Right hindlimb (tissue), 1 donor: ENCODE results near the gene SOX8.

Source experiments
- DNase-seq: peaks from one replicate; pipeline ENCODE4 v3.0.0-alpha.2; 2018

Gene SOX8

GRCh38 chr16:988471-989353 is 7.1 kb downstream of the SOX8 start:
- DNase-seq, result peak; percentile 59

DNA sequence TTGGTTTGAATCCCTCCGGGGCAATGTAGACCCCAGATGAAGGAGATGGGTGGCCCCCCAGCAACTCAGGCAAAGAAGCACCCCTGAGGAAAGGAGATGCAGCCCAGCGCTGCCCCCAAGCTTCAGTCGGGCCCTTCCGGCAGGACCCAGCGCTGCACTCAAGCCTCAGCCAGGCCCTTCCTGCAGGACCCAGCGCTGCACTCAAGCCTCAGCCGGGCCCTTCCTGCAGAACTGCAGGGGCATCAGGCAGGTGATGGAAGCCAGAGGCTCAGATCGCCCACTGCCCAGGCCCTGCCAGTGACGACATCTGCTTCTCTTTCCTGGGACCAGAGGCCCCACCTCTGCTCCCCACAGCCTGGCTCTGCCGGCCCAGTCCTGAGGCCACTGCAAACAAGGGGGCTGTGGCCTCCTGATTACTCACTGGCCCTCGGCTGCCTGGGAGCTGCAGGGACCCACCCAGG is 7.8 kb downstream of the SOX8 start:
- DNase-seq, result no peak

GRCh38 chr16:990516-991291 is 9.1 kb downstream of the SOX8 start:
- DNase-seq, result no peak

DNA sequence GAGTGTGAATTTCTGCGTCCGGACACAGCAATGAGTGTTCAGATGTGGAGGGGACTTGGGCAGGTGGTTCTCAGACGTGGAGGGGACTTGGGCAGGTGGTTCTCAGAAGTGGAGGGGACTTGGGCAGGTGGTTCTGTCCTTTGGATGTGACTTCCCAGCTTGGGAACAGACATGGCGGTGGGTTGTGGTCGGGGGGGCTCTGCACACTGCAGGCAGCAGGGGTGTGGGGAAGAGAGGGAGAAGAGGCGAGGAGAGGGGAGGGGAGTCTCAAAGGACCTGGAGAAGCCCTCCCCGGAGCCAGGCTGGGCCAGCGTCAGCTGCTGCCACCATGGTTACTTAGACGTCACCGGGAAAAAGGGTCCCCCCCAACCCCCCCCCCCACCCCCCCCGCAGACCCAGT is 9.8 kb downstream of the SOX8 start:
- no peak for DNase-seq

- DNase-seq, result no peak
Observed at GRCh38 chr16:991773-992172, 10.2 kb downstream of the SOX8 start.

GRCh38 chr16:993731-994130 is 12.2 kb downstream of the SOX8 start:
- DNase-seq, result no peak

- DNase-seq, result no peak
Observed at GRCh38 chr16:995087-995486, 13.5 kb downstream of the SOX8 start.

DNA sequence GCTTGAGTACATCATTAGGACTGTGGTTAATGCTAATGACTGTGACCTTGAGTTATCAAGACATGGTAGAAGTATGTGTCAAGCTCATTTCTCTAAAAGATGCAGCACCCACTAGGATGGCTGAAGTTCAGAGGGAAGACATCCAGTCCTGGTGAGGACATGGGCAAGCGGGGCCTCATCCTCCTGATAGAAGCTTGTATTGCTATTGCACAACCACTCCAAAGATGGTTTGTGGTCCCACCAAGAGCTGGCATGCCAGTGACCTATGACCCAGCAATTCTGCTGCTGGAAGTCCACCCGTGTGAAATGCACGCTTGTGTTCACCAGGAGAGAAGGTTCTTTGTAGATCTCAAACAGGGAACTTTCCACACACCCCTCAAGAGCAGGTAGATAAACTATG is 14.2 kb downstream of the SOX8 start:
- no peak for DNase-seq

DNA sequence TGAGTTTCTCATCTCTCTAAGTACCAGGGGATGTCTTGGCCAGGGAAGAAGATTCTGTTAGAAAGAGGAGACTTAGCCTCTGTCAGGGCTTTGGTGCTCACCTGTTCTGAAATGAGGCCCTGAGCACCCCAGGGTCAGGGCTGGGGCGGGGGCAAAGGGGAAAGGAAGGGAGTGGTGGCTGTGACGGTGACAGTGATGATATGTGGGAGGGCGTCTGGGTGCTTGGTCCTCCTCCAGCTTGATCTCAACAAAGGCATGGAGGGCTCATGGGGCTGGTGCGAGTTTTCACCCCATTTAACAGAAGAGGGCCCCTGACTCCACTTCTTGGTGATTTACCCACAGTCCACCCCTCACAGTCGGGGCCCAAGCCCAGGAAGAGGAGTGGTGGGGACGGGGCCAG is 15.1 kb downstream of the SOX8 start:
- no peak for DNase-seq

DNA sequence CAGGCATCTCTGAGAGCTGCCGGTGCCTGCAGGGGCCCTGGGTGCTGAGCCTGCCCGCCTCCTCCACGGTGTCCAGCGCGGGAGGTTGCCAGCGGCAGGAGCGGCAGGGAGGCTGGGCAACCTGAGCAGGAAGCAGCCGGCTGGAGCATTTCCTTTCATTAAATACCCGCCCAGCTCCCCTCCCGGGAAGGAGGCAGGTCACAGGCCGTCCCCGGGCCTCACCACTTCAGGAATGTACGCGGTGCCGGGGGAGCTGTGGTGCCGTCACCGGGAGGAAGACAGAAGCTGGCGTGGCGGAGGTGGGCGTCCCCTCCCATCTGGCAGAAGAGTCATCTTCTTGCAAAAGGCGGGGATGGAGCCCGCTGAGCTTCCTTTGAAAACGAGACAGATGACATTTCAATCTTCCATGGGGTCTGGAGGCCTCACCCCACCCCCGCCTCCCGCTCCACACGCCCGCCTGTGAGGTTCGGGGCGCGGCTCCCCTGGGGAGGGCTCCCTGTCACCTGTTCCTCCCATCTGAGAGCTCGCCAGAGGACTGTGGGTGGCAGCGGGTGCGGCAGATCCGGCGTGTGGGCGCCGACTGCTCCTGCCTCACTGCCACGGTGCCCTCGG is 16.0 kb downstream of the SOX8 start:
- peak; percentile 73 for DNase-seq

DNA sequence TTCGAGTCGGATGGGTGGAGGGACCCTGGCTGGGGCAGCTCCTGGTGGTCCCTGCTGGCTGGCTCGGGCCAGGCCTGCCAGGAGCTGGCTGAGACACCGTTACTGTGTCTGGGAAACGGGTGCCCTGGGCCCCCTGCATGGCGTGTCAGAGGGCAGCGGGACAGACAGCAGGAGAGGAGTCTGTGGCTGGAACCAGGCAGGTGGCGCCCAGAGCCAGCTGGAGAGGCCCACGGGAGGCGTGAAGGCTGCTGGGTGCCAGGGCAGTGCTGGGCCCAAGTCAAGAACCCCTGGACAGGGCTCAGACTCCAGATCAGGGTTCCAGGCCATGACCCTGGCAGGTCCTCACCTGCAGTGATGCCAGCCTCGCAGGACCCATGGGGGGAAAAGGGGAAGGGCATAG is 16.6 kb downstream of the SOX8 start:
- no peak for DNase-seq

GRCh38 chr16:998615-999014 is 17.0 kb downstream of the SOX8 start:
- DNase-seq, result no peak

- no peak for DNase-seq
Observed at GRCh38 chr16:999677-1000076, 18.1 kb downstream of the SOX8 start.

- DNase-seq, result no peak
Observed at GRCh38 chr16:1000608-1001007, 19.0 kb downstream of the SOX8 start.

GRCh38 chr16:1001096-1001495 is 19.5 kb downstream of the SOX8 start:
- DNase-seq, result no peak

GRCh38 chr16:1002399-1003166 is 21.0 kb downstream of the SOX8 start:
- no peak for DNase-seq

DNA sequence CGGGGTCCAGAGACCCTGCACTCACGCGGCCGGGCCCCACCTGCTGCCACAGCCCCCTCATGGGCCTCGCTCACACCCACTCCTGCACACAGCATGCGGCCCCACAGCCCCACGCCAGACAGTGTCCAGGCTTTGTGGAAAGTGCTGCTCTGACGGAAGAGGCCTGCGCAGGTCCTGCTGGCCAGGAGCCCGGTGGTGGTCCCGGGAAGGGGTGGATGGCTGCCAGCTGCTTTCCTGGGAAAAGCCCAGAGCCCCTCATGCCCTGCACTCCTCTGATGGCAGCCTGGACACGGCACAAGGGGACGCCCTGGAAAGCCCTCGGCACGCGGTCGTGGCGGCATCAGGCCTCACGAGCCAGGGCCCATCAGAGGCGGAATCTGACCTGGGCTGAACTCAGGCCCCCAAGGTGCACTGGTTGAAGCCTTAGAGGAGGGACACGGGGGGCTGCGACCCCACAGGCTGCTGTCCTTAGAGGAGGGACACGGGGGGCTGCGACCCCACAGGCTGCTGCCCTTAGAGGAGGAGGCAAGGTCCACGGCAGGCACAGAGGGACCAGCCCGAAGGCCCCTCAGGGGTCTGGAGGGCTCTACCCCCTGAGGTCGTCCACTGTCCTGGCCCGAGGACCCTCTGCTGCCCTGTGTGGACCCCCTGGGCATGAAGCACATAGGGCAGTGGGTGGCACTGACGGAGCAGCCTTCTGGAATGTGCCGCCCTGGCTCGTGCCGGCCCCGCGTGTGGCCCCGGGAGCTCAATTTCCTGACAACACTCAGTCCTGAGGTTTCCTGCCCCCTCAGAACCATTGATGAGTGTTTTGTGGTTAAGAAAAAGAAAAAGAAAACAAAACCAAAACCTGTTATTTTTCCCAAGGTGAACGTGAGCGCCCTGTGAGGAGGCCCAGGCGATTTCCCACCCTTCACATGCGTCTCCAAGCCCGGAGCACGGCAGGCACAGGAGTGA is 22.1 kb downstream of the SOX8 start:
- DNase-seq, result no peak

- no peak for DNase-seq
Observed at GRCh38 chr16:1005286-1005685, 23.7 kb downstream of the SOX8 start.

DNA sequence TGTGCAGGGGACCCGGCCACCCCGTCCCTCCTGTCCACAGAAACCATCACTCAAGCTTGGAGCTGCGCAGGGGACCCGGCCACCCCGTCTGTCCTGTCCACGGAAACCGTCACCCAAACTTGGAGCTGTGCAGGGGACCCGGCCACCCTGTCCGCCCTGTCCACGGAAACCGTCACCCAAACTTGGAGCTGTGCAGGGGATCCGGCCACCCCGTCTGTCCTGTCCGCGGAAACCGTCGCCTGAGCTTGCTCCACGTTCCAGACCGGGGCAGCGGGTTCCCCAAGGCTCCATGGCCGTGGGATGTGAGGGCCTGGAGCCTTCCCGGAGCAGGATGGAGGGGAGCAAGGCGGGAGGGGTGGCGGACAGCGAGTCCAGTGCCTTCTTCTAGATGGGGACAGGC is 25.2 kb downstream of the SOX8 start:
- no peak for DNase-seq

DNA sequence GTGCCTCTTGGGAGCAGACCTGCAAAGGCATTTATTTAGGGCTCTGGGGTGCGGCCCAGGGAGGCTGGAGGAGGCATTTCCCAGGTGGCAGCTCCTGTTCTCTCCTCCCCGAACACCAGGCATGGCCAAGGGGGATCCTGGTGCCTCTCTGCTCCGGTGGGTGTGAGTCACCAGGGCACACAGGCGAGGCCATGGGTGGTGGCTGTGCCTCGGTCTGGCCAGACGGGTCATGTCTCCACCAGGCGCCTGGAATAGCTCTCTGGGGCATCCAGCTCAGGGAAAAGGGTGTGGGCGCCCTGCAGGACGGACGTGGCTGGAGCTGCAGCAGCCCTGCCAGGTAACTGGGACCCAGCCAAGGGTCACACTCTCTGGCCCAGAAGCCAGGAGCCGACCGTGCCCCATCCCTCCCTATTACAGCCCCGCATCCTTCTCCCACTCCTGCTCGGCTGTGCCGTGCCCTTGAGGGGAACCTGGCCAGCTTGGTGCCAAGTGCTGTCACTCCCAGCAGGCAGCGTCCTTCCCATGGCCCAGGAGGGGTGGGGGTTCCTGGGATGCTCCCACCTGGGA is 25.8 kb downstream of the SOX8 start:
- DNase-seq, result no peak

DNA sequence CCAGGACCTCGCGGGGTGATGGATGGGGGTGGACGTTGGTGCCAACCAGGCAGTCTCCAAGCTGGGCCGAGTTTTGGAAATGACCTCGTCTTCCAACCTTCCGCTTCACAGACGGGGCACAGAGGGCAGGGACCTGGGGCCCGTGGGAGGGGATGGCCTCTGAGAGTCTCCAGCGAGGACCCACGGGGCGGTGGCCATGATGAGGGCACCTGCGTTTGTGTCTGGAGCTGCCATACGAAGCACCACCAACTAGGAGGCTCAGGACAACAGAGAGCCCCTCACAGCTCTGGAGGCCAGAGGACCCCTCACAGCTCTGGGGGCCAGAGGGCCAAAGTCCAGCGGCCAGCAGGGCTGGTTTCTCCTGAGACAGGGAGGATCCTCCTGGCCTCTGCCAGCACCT is 26.5 kb downstream of the SOX8 start:
- DNase-seq, result no peak
